ENCODE data around the gene SCAF1.

GRCh38 chr19:49655570-49656455 lies 13.8 kb downstream of the SCAF1 start:
- no peak for TF ChIP-seq CTCF (IDR thresholded peaks at IDR 0.05)
- no peak for TF ChIP-seq POLR2A (IDR thresholded peaks at IDR 0.05)

Data from right lobe of liver (tissue), 4 donors.